ENCODE measurements around the gene TRIM2. TPM values are rescaled to one million over a fixed set of nuclear protein-coding genes. Genes with fewer than 3 reads are reported as not detected.

Gene TRIM2
- polyA plus RNA-seq, 1 of the 3 experiments (the other 2 are of a cell fraction) = 16.4 TPM

GRCh38 chr4:153271820-153272219, 67.6 kb downstream of the TRIM2 start:
- WGBS (ENCODE audit: low lambda C conversion rate) = 98% methylated on average over 2 of the region's 2 CpGs

GRCh38 chr4:153273751-153274150, 69.5 kb downstream of the TRIM2 start:
- Histone ChIP-seq H3K4me1 (ENCODE audit: control insufficient read depth in 1 of 2, insufficient read depth in 2 of 2, low read depth in 1 of 2, low read length in 1 of 2) (peaks cover 0 to 3% of the 10 kb centered on the region in 2 experiments; a peak in 1 of 4 replicates), H4K20me1 (ENCODE audit: insufficient read depth) (0 out of 2 replicates have a peak, but pooled peaks cover 2% of the 10 kb centered on the region), H3K27me3 (ENCODE audit: insufficient read depth) (no peaks in the 10 kb centered on the region), H3K9me2 (no peaks in the 10 kb centered on the region), H3K9ac (no peak overlapping the region), H3K36me3 (replicated peaks in 1 of 2; ENCODE audit: control insufficient read depth in 1 of 2, insufficient read depth in 2 of 2, low read length in 1 of 2) (peaks cover 12 to 16% of the 10 kb centered on the region in 2 experiments), H3K27ac (ENCODE audit: low read depth in 2 of 2, low read length in 1 of 2) (no peak overlapping the region), H3K79me2 (ENCODE audit: insufficient read depth) (peaks cover 22% of the 10 kb centered on the region; the same call in 1 of the 2 replicates), H3F3A (replicated peaks; ENCODE audit: insufficient read depth) (no peaks in the 10 kb centered on the region), H3K4me3 (ENCODE audit: low read depth in 2 of 2, low read length in 1 of 2) (no peak overlapping the region), H2AFZ (ENCODE audit: low read depth) (no peak overlapping the region), H3K4me2 (no peak overlapping the region), H3K9me3 (no peaks in the 10 kb centered on the region)
- DNase-seq = no peak
- 94% methylated on average over 1 of the region's 1 CpG for WGBS (ENCODE audit: low lambda C conversion rate)
- ChIA-PET POLR2A (interaction anchor here (0.5 kb wide), 1 partner anchor 11 kb away, joined by 3 read pairs; no protein-coding TSS in a partner anchor), CTCF (no interaction called here)
- no peak for TF ChIP-seq RXRA (IDR thresholded peaks at IDR 0.05; ENCODE audit: borderline replicate concordance, low read depth)
- TF ChIP-seq FOXJ3 (CRISPR knock-in tag; IDR thresholded peaks at IDR 0.05) = no peak
- TF ChIP-seq IRF3 (IDR thresholded peaks at IDR 0.05; ENCODE audit: low read depth, low read length) = no peak
- TF ChIP-seq EP300 (IDR thresholded peaks at IDR 0.05; ENCODE audit: borderline replicate concordance in 1 of 2, low read depth in 1 of 2, low read length in 1 of 2) = no peak
- no peak for TF ChIP-seq GATA2 (CRISPR knock-in tag; IDR thresholded peaks at IDR 0.05)
- TF ChIP-seq FOXM1 (IDR thresholded peaks at IDR 0.05; ENCODE audit: low read depth) = no peak
- TF ChIP-seq RFX5 (IDR thresholded peaks at IDR 0.05; ENCODE audit: low read length) = no peak

More at GRCh38 chr4:153271820-153272219, 67.6 kb downstream of the TRIM2 start:
- no peak for TF ChIP-seq IRF3 (IDR thresholded peaks at IDR 0.05; ENCODE audit: low read depth, low read length)
- no peak for TF ChIP-seq MAX (IDR thresholded peaks at IDR 0.05; ENCODE audit: low read depth)
- TF ChIP-seq JUND (IDR thresholded peaks at IDR 0.05) = no peak
- TF ChIP-seq FOXM1 (IDR thresholded peaks at IDR 0.05; ENCODE audit: low read depth) = no peak
- TF ChIP-seq RCOR1 (IDR thresholded peaks at IDR 0.05; ENCODE audit: low read length) = no peak
- no peak for DNase-seq
- Histone ChIP-seq H3K36me3 (replicated peaks in 1 of 2; ENCODE audit: control insufficient read depth in 1 of 2, insufficient read depth in 2 of 2, low read length in 1 of 2) (peaks cover 8 to 10% of the 10 kb centered on the region in 2 experiments), H3K4me2 (no peak overlapping the region), H3K9me3 (no peaks in the 10 kb centered on the region), H3K27ac (ENCODE audit: low read depth in 2 of 2, low read length in 1 of 2) (no peak overlapping the region), H3K79me2 (ENCODE audit: insufficient read depth) (peaks cover 35% of the 10 kb centered on the region), H3K9me2 (no peaks in the 10 kb centered on the region), H3K9ac (no peak overlapping the region), H3F3A (replicated peaks; ENCODE audit: insufficient read depth) (no peaks in the 10 kb centered on the region), H3K27me3 (ENCODE audit: insufficient read depth) (no peaks in the 10 kb centered on the region), H4K20me1 (ENCODE audit: insufficient read depth) (0 out of 2 replicates have a peak, but pooled peaks cover 2% of the 10 kb centered on the region), H3K4me3 (ENCODE audit: low read depth in 2 of 2, low read length in 1 of 2) (no peak overlapping the region), H2AFZ (ENCODE audit: low read depth) (no peak overlapping the region), H3K4me1 (ENCODE audit: control insufficient read depth in 1 of 2, insufficient read depth in 2 of 2, low read depth in 1 of 2, low read length in 1 of 2) (peaks cover 0 to 3% of the 10 kb centered on the region in 2 experiments; a peak in 1 of 4 replicates)
- ChIA-PET CTCF (interaction anchor here (1.1 to 2.4 kb wide), 2 partner anchors 10 to 129 kb away, joined by 3 to 6 read pairs; no protein-coding TSS in a partner anchor), POLR2A (no interaction called here)
